Activated naive CD8-positive, alpha-beta T cell treated with anti-CD3 and anti-CD28 coated beads, Interleukin-2, amount 10 ng/mL, durations not matched to agents 7 days and 5 days (primary cell): ENCODE measurements around the gene COL3A1. TPM values are rescaled to one million over a fixed set of nuclear protein-coding genes. Genes with fewer than 3 reads are reported as not detected.

Source experiments
- ATAC-seq: fragments of 150-1000 bp; cut with Tn5 transposase; one replicate; pipeline ENCODE4 v1.10.0; 2021; ENCODE audit warnings: low read depth, moderate library complexity
- POLR2A ChIA-PET: fragments of 350-600 bp; sonication (Branson Sonifier 250); formaldehyde crosslinking; loops from one replicate; lab custom pipeline; 2021; ENCODE audit warnings: antibody characterized with exemption; lab: Charles Lee
- DNase-seq: peaks from one replicate; pipeline ENCODE4 v3.0.0; 2021
- H3K27ac Mint-ChIP-seq: one replicate; pipeline ENCODE4 v1.8.0; 2022; ENCODE audit warnings: mild to moderate bottlenecking, mixed read lengths
- H3K27me3 Mint-ChIP-seq: one replicate; pipeline ENCODE4 v1.8.0; 2022; ENCODE audit warnings: mild to moderate bottlenecking, moderate library complexity, mixed read lengths
- H3K36me3 Mint-ChIP-seq: one replicate; pipeline ENCODE4 v1.8.0; 2021; ENCODE audit warnings: mild to moderate bottlenecking, mixed read lengths
- H3K4me1 Mint-ChIP-seq: one replicate; pipeline ENCODE4 v1.8.0; 2021; ENCODE audit warnings: mixed read lengths
- H3K4me3 Mint-ChIP-seq: one replicate; pipeline ENCODE4 v1.8.0; 2022; ENCODE audit warnings: mild to moderate bottlenecking, moderate library complexity, mixed read lengths
- H3K9me3 Mint-ChIP-seq: one replicate; pipeline ENCODE4 v1.8.0; 2021; ENCODE audit warnings: mixed read lengths
- total RNA-seq, 2 experiments: library from RNA; stranded (reverse); gene quantifications; one replicate each; pipeline ENCODE4 v1.2.3, GENCODE V29; 2021

COL3A1 gene
- total RNA-seq: not detected

GRCh38 chr2:188974164-188974563, at the start of gene COL3A1:
COL3A1 (plus strand) TSS chr2:188974373; CDS start chr2:188974490, 117 bp downstream.
- Mint-ChIP-seq H3K9me3 (peaks cover 1% of the 10 kb centered on the region), H3K27ac (no peak within 1 kb of the TSS), H3K27me3 (peaks cover 9% of the 10 kb centered on the region), H3K36me3 (no peaks in the 10 kb centered on the region), H3K4me3 (no peak within 1 kb of the TSS), H3K4me1 (no peaks in the 10 kb centered on the region)
- ATAC-seq (no peak), DNase-seq (no peak)
- POLR2A ChIA-PET: no interaction called here

- Mint-ChIP-seq H3K27me3 (no peaks in the 10 kb centered on the region), H3K4me3 (no peak overlapping the region), H3K4me1 (no peaks in the 10 kb centered on the region), H3K36me3 (no peaks in the 10 kb centered on the region), H3K27ac (no peak overlapping the region), H3K9me3 (peaks cover 9% of the 10 kb centered on the region)
- ATAC-seq (no peak), DNase-seq (no peak)
- POLR2A ChIA-PET: no interaction called here
Observed at GRCh38 chr2:188928643-188929042, 45.5 kb upstream of the COL3A1 start.

GRCh38 chr2:188931361-188931760, 42.8 kb upstream of the COL3A1 start:
- no peaks in the 10 kb centered on the region for H3K4me1 Mint-ChIP-seq
- POLR2A ChIA-PET: no interaction called here
- no peaks in the 10 kb centered on the region for H3K36me3 Mint-ChIP-seq
- peaks cover 9% of the 10 kb centered on the region for H3K9me3 Mint-ChIP-seq
- H3K27ac Mint-ChIP-seq: no peak overlapping the region
- H3K27me3 Mint-ChIP-seq: no peaks in the 10 kb centered on the region
- no peak for DNase-seq
- no peak overlapping the region for H3K4me3 Mint-ChIP-seq
- ATAC-seq: no peak

- Mint-ChIP-seq H3K4me1 (no peaks in the 10 kb centered on the region), H3K27ac (no peak overlapping the region), H3K27me3 (no peaks in the 10 kb centered on the region), H3K36me3 (no peaks in the 10 kb centered on the region), H3K4me3 (no peak overlapping the region), H3K9me3 (no peaks in the 10 kb centered on the region)
- POLR2A ChIA-PET: no interaction called here
- ATAC-seq: no peak
- no peak for DNase-seq
Observed at GRCh38 chr2:188937228-188938220, 36.6 kb upstream of the COL3A1 start.

GRCh38 chr2:188940171-188940570, 34.0 kb upstream of the COL3A1 start:
- no peak overlapping the region for H3K27ac Mint-ChIP-seq
- no peaks in the 10 kb centered on the region for H3K9me3 Mint-ChIP-seq
- no peaks in the 10 kb centered on the region for H3K4me1 Mint-ChIP-seq
- DNase-seq: no peak
- H3K4me3 Mint-ChIP-seq: no peak overlapping the region
- ATAC-seq: no peak
- POLR2A ChIA-PET: no interaction called here
- no peaks in the 10 kb centered on the region for H3K36me3 Mint-ChIP-seq
- H3K27me3 Mint-ChIP-seq: no peaks in the 10 kb centered on the region

GRCh38 chr2:188944442-188944841, 29.7 kb upstream of the COL3A1 start:
- H3K27ac Mint-ChIP-seq: no peak overlapping the region
- no peaks in the 10 kb centered on the region for H3K36me3 Mint-ChIP-seq
- H3K4me1 Mint-ChIP-seq: no peaks in the 10 kb centered on the region
- POLR2A ChIA-PET: no interaction called here
- DNase-seq (no peak), ATAC-seq (no peak)
- H3K4me3 Mint-ChIP-seq: no peak overlapping the region
- H3K9me3 Mint-ChIP-seq: no peaks in the 10 kb centered on the region
- H3K27me3 Mint-ChIP-seq: no peaks in the 10 kb centered on the region

- Mint-ChIP-seq H3K36me3 (no peaks in the 10 kb centered on the region), H3K27me3 (no peaks in the 10 kb centered on the region), H3K27ac (no peak overlapping the region), H3K4me3 (no peak overlapping the region), H3K4me1 (no peaks in the 10 kb centered on the region), H3K9me3 (no peaks in the 10 kb centered on the region)
- DNase-seq: no peak
- ATAC-seq: no peak
- POLR2A ChIA-PET: no interaction called here
Observed at GRCh38 chr2:188949046-188949818, 24.9 kb upstream of the COL3A1 start.

GRCh38 chr2:188952901-188953300, 21.3 kb upstream of the COL3A1 start:
- DNase-seq (no peak), ATAC-seq (no peak)
- Mint-ChIP-seq H3K27me3 (no peaks in the 10 kb centered on the region), H3K36me3 (no peaks in the 10 kb centered on the region), H3K27ac (no peak overlapping the region), H3K4me1 (no peaks in the 10 kb centered on the region), H3K4me3 (no peak overlapping the region), H3K9me3 (no peaks in the 10 kb centered on the region)
- POLR2A ChIA-PET: no interaction called here

GRCh38 chr2:188956290-188956689, 17.9 kb upstream of the COL3A1 start:
- no peaks in the 10 kb centered on the region for H3K9me3 Mint-ChIP-seq
- H3K27ac Mint-ChIP-seq: no peak overlapping the region
- no peaks in the 10 kb centered on the region for H3K36me3 Mint-ChIP-seq
- DNase-seq: no peak
- H3K4me1 Mint-ChIP-seq: no peaks in the 10 kb centered on the region
- no peaks in the 10 kb centered on the region for H3K27me3 Mint-ChIP-seq
- ATAC-seq: no peak
- POLR2A ChIA-PET: no interaction called here
- H3K4me3 Mint-ChIP-seq: no peak overlapping the region

GRCh38 chr2:188956961-188957360, 17.2 kb upstream of the COL3A1 start:
- Mint-ChIP-seq H3K36me3 (no peaks in the 10 kb centered on the region), H3K4me3 (no peak overlapping the region), H3K9me3 (peaks cover 1% of the 10 kb centered on the region), H3K27me3 (no peaks in the 10 kb centered on the region), H3K27ac (no peak overlapping the region), H3K4me1 (no peaks in the 10 kb centered on the region)
- POLR2A ChIA-PET: no interaction called here
- DNase-seq: no peak
- no peak for ATAC-seq

GRCh38 chr2:188957646-188958045, 16.5 kb upstream of the COL3A1 start:
- DNase-seq: no peak
- ATAC-seq: no peak
- POLR2A ChIA-PET: no interaction called here
- Mint-ChIP-seq H3K27ac (no peak overlapping the region), H3K36me3 (no peaks in the 10 kb centered on the region), H3K4me3 (no peak overlapping the region), H3K27me3 (no peaks in the 10 kb centered on the region), H3K4me1 (no peaks in the 10 kb centered on the region), H3K9me3 (peaks cover 1% of the 10 kb centered on the region)

- ATAC-seq (no peak), DNase-seq (no peak)
- H3K4me3 Mint-ChIP-seq: no peak overlapping the region
- no peak overlapping the region for H3K27ac Mint-ChIP-seq
- H3K36me3 Mint-ChIP-seq: no peaks in the 10 kb centered on the region
- POLR2A ChIA-PET: no interaction called here
- peaks cover 1% of the 10 kb centered on the region for H3K9me3 Mint-ChIP-seq
- H3K27me3 Mint-ChIP-seq: no peaks in the 10 kb centered on the region
- H3K4me1 Mint-ChIP-seq: no peaks in the 10 kb centered on the region
Observed at GRCh38 chr2:188963741-188964140, 10.4 kb upstream of the COL3A1 start.

GRCh38 chr2:188964976-188965546, 9.1 kb upstream of the COL3A1 start:
- Mint-ChIP-seq H3K36me3 (no peaks in the 10 kb centered on the region), H3K4me3 (no peak overlapping the region), H3K4me1 (no peaks in the 10 kb centered on the region), H3K9me3 (peaks cover 1% of the 10 kb centered on the region), H3K27ac (no peak overlapping the region), H3K27me3 (no peaks in the 10 kb centered on the region)
- DNase-seq (no peak), ATAC-seq (no peak)
- POLR2A ChIA-PET: no interaction called here
